Left ventricle myocardium inferior (tissue), 1 donor: Measurements from ENCODE around the gene OXER1. TPM values are rescaled to one million over a fixed set of nuclear protein-coding genes. Genes with fewer than 3 reads are reported as not detected.

Source experiments
- DNase-seq: peaks from one replicate; pipeline ENCODE4 v3.0.0-alpha.2; 2020
- H3K27ac ChIP-seq: fragments of 200-600 bp; replicated peaks from 2 replicates; pipeline ENCODE4 v1.8.0; 2021
- H3K27me3 ChIP-seq: fragments of 200-600 bp; 2 replicates; pipeline ENCODE4 v1.8.0; 2021; ENCODE audit warnings: low read depth
- H3K36me3 ChIP-seq: fragments of 200-600 bp; 2 replicates; pipeline ENCODE4 v1.8.0; 2021
- H3K4me1 ChIP-seq: fragments of 200-600 bp; 2 replicates; pipeline ENCODE4 v1.8.0; 2021
- H3K4me3 ChIP-seq: fragments of 200-600 bp; 2 replicates; pipeline ENCODE4 v1.8.0; 2021; ENCODE audit warnings: mild to moderate bottlenecking, moderate library complexity
- H3K9me3 ChIP-seq: fragments of 200-600 bp; replicated peaks from 2 replicates; pipeline ENCODE4 v1.8.0; 2021
- CTCF ChIP-seq: fragments of 200-600 bp; IDR thresholded peaks from 2 replicates; pipeline ENCODE4 v1.8.0; 2021; ENCODE audit warnings: antibody characterized with exemption, mild to moderate bottlenecking, borderline replicate concordance
- intact Hi-C: fragments of 100-400 bp; cut with micrococcal nuclease; formaldehyde crosslinking; loops from one replicate; pipeline ENCODE4 v1.11.0; 2022
- total RNA-seq: library from RNA; stranded (reverse); fragmentation: NEBNext Ultra II Directional; extraction: Animal tissue kit (Norgen Biotek cat#: 25700); gene quantifications from one replicate; pipeline ENCODE4 v1.2.1, GENCODE V29; 2021
- donor health status: DM: no; HTN: yes; CAD: no; lungs with severe emphysema.

The OXER1 gene
- total RNA-seq, 1 donor from 2014 or later = 0.36 TPM

GRCh38 chr2:42752314-42752713 lies 11.6 kb downstream of the OXER1 start:
- no peaks in the 10 kb centered on the region for H3K27me3 ChIP-seq
- no peaks in the 10 kb centered on the region for H3K9me3 ChIP-seq
- peaks cover 28% of the 10 kb centered on the region for H3K4me1 ChIP-seq
- no peak for TF ChIP-seq CTCF
- DNase-seq = no peak
- peaks cover 6% of the 10 kb centered on the region for H3K36me3 ChIP-seq
- no peak overlapping the region for H3K27ac ChIP-seq
- H3K4me3 ChIP-seq = no peak overlapping the region
- intact Hi-C loops = no loop called here

- intact Hi-C loops = no loop called here
- TF ChIP-seq CTCF = no peak
- no peak for DNase-seq
- Histone ChIP-seq H3K36me3 (peaks cover 10% of the 10 kb centered on the region), H3K4me3 (no peak overlapping the region), H3K27me3 (no peaks in the 10 kb centered on the region), H3K27ac (no peak overlapping the region), H3K9me3 (no peaks in the 10 kb centered on the region), H3K4me1 (peaks cover 10% of the 10 kb centered on the region)
Observed at GRCh38 chr2:42748840-42749239, 15.1 kb downstream of the OXER1 start.

GRCh38 chr2:42747422-42747821 lies 16.5 kb downstream of the OXER1 start:
- H3K36me3 ChIP-seq = peaks cover 5% of the 10 kb centered on the region
- no peak for TF ChIP-seq CTCF
- no peak overlapping the region for H3K4me3 ChIP-seq
- no peak overlapping the region for H3K27ac ChIP-seq
- DNase-seq = no peak
- H3K9me3 ChIP-seq = no peaks in the 10 kb centered on the region
- no peaks in the 10 kb centered on the region for H3K4me1 ChIP-seq
- H3K27me3 ChIP-seq = no peaks in the 10 kb centered on the region
- intact Hi-C loops = no loop called here

GRCh38 chr2:42744545-42745082 lies 19.3 kb downstream of the OXER1 start:
- no peak for TF ChIP-seq CTCF
- Histone ChIP-seq H3K36me3 (peaks cover 13% of the 10 kb centered on the region), H3K27me3 (no peaks in the 10 kb centered on the region)

GRCh38 chr2:42743659-42743990 lies 20.3 kb downstream of the OXER1 start:
- H3K27me3 ChIP-seq = no peaks in the 10 kb centered on the region
- H3K4me1 ChIP-seq = no peaks in the 10 kb centered on the region
- no peak for DNase-seq
- TF ChIP-seq CTCF = no peak
- H3K27ac ChIP-seq = no peak overlapping the region
- no peaks in the 10 kb centered on the region for H3K9me3 ChIP-seq
- intact Hi-C loops = no loop called here
- peaks cover 13% of the 10 kb centered on the region for H3K36me3 ChIP-seq
- no peak overlapping the region for H3K4me3 ChIP-seq

More at GRCh38 chr2:42744545-42745082, 19.3 kb downstream of the OXER1 start:
- Histone ChIP-seq H3K4me3 (no peak overlapping the region), H3K27ac (no peak overlapping the region), H3K9me3 (no peaks in the 10 kb centered on the region), H3K4me1 (no peaks in the 10 kb centered on the region)
- DNase-seq = no peak
- intact Hi-C loops = no loop called here
